HEK293 (cell line): ENCODE data around the gene CAPZB.

Experiments used
- PRDM1 ChIP-seq: fragments of 450-650 bp; formaldehyde crosslinking; IDR thresholded peaks from 2 replicates; pipeline ENCODE4; 2016; ENCODE audit warnings: missing biosample characterization, missing genetic modification characterization
- ZBTB1 ChIP-seq: fragments of 450-650 bp; formaldehyde crosslinking; IDR thresholded peaks from 2 replicates; pipeline ENCODE4 v1.5.1; 2016; ENCODE audit warnings: missing biosample characterization, missing genetic modification characterization
- TF ChIP-seq, protein P1 (sequence below): fragments of 450-650 bp; IDR thresholded peaks from 2 replicates; pipeline ENCODE4 v1.5.1; 2018; ENCODE audit warnings: missing biosample characterization, missing genetic modification characterization
- TF ChIP-seq, protein P2 (sequence below): fragments of 450-650 bp; formaldehyde crosslinking; IDR thresholded peaks from 2 replicates; pipeline ENCODE4 v1.5.1; 2016; ENCODE audit warnings: missing biosample characterization, missing genetic modification characterization, low read depth
- TF ChIP-seq, protein P3 (sequence below): fragments of 450-650 bp; formaldehyde crosslinking; IDR thresholded peaks from 2 replicates; pipeline ENCODE4 v1.5.1; 2016; ENCODE audit warnings: missing biosample characterization, missing genetic modification characterization

DNA sequence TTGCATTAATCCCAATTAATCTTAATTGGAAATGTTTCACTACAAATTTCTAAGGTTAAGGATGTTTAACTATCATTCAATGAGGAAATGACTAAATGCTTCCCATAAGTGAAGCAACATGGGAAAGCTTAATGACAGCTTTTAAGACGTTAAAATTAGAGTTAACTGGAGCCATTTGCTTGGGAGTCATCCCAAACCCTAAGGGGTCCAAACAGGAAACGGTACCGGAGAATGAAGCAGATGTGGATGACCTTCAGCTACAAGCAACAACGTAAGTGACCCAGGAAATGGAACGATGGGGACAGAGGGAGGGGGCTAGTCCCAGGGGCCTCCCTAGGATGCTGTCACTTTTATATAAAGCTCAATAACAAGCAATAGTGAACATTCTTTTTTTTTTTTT, 62.2 kb downstream of the CAPZB start:
- TF ChIP-seq, protein P1, sequence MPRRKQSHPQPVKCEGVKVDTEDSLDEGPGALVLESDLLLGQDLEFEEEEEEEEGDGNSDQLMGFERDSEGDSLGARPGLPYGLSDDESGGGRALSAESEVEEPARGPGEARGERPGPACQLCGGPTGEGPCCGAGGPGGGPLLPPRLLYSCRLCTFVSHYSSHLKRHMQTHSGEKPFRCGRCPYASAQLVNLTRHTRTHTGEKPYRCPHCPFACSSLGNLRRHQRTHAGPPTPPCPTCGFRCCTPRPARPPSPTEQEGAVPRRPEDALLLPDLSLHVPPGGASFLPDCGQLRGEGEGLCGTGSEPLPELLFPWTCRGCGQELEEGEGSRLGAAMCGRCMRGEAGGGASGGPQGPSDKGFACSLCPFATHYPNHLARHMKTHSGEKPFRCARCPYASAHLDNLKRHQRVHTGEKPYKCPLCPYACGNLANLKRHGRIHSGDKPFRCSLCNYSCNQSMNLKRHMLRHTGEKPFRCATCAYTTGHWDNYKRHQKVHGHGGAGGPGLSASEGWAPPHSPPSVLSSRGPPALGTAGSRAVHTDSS (tag by site-specific recombination), result no peak
- TF ChIP-seq ZBTB1 (tag by site-specific recombination) (no peak), PRDM1 (tag by site-specific recombination) (no peak)
- TF ChIP-seq, protein P2, sequence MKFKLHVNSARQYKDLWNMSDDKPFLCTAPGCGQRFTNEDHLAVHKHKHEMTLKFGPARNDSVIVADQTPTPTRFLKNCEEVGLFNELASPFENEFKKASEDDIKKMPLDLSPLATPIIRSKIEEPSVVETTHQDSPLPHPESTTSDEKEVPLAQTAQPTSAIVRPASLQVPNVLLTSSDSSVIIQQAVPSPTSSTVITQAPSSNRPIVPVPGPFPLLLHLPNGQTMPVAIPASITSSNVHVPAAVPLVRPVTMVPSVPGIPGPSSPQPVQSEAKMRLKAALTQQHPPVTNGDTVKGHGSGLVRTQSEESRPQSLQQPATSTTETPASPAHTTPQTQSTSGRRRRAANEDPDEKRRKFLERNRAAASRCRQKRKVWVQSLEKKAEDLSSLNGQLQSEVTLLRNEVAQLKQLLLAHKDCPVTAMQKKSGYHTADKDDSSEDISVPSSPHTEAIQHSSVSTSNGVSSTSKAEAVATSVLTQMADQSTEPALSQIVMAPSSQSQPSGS, result no peak
- TF ChIP-seq, protein P3, sequence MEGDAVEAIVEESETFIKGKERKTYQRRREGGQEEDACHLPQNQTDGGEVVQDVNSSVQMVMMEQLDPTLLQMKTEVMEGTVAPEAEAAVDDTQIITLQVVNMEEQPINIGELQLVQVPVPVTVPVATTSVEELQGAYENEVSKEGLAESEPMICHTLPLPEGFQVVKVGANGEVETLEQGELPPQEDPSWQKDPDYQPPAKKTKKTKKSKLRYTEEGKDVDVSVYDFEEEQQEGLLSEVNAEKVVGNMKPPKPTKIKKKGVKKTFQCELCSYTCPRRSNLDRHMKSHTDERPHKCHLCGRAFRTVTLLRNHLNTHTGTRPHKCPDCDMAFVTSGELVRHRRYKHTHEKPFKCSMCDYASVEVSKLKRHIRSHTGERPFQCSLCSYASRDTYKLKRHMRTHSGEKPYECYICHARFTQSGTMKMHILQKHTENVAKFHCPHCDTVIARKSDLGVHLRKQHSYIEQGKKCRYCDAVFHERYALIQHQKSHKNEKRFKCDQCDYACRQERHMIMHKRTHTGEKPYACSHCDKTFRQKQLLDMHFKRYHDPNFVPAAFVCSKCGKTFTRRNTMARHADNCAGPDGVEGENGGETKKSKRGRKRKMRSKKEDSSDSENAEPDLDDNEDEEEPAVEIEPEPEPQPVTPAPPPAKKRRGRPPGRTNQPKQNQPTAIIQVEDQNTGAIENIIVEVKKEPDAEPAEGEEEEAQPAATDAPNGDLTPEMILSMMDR (tag by site-specific recombination), result no peak
